Measurements from ENCODE around the gene ANP32A. TPM values are rescaled to one million over a fixed set of nuclear protein-coding genes. Genes with fewer than 3 reads are reported as not detected.

ANP32A gene
- total and polyA plus RNA-seq, 5 donors from 2014 or later: 71.4 to 104 (median 89.4) TPM

- H3K4me3 ChIP-seq (ENCODE audit: low read depth, low read length): no peak overlapping the region
- no peak overlapping the region for H3K27ac Mint-ChIP-seq
- H3K27ac ChIP-seq (ENCODE audit: insufficient read depth, low read length, poor library complexity, severe bottlenecking): no peak overlapping the region
- DNase-seq: no peak
- no peak overlapping the region for H3K4me3 Mint-ChIP-seq
- H3K27me3 ChIP-seq (ENCODE audit: control insufficient read depth, insufficient read depth, low read length): no peaks in the 10 kb centered on the region
- H3K36me3 ChIP-seq (ENCODE audit: control insufficient read depth, insufficient read depth, low read length): no peaks in the 10 kb centered on the region
- H3K4me1 ChIP-seq (ENCODE audit: control insufficient read depth, insufficient read depth, low read length, poor library complexity, severe bottlenecking): no peaks in the 10 kb centered on the region
- H3K4me1 Mint-ChIP-seq: peaks cover 0 to 5% (median 2%) of the 10 kb centered on the region in 4 donors
- H3K9me3 Mint-ChIP-seq: peaks cover 0 to 3% (median 0%) of the 10 kb centered on the region in 7 donors
- H3K36me3 Mint-ChIP-seq: no peaks in the 10 kb centered on the region
- peaks cover 0 to 2% of the 10 kb centered on the region in 2 experiments for H3K9me3 ChIP-seq (ENCODE audit: control insufficient read depth in 2 of 2, low read length in 2 of 2)
- peaks cover 25% of the 10 kb centered on the region for H3K27me3 Mint-ChIP-seq
- ATAC-seq (ENCODE audit: low read depth in 2 of 2): no peak
Measured at GRCh38 chr15:68749793-68750192, 70.9 kb downstream of the ANP32A start.

GRCh38 chr15:68749365-68749764, 71.3 kb downstream of the ANP32A start:
- peaks cover 25% of the 10 kb centered on the region for H3K27me3 Mint-ChIP-seq
- H3K27me3 ChIP-seq (ENCODE audit: control insufficient read depth, insufficient read depth, low read length): no peaks in the 10 kb centered on the region
- no peak for ATAC-seq (ENCODE audit: low read depth in 2 of 2)
- peaks cover 0 to 2% (median 0%) of the 10 kb centered on the region in 4 donors for H3K4me1 Mint-ChIP-seq
- no peak overlapping the region for H3K4me3 ChIP-seq (ENCODE audit: low read depth, low read length)
- no peaks in the 10 kb centered on the region for H3K4me1 ChIP-seq (ENCODE audit: control insufficient read depth, insufficient read depth, low read length, poor library complexity, severe bottlenecking)
- no peak overlapping the region for H3K27ac Mint-ChIP-seq
- no peaks in the 10 kb centered on the region for H3K36me3 ChIP-seq (ENCODE audit: control insufficient read depth, insufficient read depth, low read length)
- peaks cover 0 to 3% (median 0%) of the 10 kb centered on the region in 7 donors for H3K9me3 Mint-ChIP-seq
- H3K4me3 Mint-ChIP-seq: no peak overlapping the region
- no peak overlapping the region for H3K27ac ChIP-seq (ENCODE audit: insufficient read depth, low read length, poor library complexity, severe bottlenecking)
- no peak for DNase-seq
- H3K9me3 ChIP-seq (ENCODE audit: control insufficient read depth in 2 of 2, low read length in 2 of 2): peaks cover 0 to 2% of the 10 kb centered on the region in 2 experiments
- no peaks in the 10 kb centered on the region for H3K36me3 Mint-ChIP-seq

GRCh38 chr15:68743256-68743655, 77.4 kb downstream of the ANP32A start:
- DNase-seq (no peak), ATAC-seq (ENCODE audit: low read depth in 2 of 2) (no peak)
- no peak overlapping the region for H3K27ac ChIP-seq (ENCODE audit: insufficient read depth, low read length, poor library complexity, severe bottlenecking)
- no peaks in the 10 kb centered on the region for H3K27me3 ChIP-seq (ENCODE audit: control insufficient read depth, insufficient read depth, low read length)
- Mint-ChIP-seq H3K36me3 (no peaks in the 10 kb centered on the region), H3K27ac (no peak overlapping the region), H3K27me3 (peaks cover 26% of the 10 kb centered on the region), H3K9me3 (no peaks in the 10 kb centered on the region), H3K4me1 (no peaks in the 10 kb centered on the region), H3K4me3 (no peak overlapping the region)
- H3K9me3 ChIP-seq (ENCODE audit: control insufficient read depth in 2 of 2, low read length in 2 of 2): no peaks in the 10 kb centered on the region
- H3K36me3 ChIP-seq (ENCODE audit: control insufficient read depth, insufficient read depth, low read length): no peaks in the 10 kb centered on the region
- no peak overlapping the region for H3K4me3 ChIP-seq (ENCODE audit: low read depth, low read length)
- H3K4me1 ChIP-seq (ENCODE audit: control insufficient read depth, insufficient read depth, low read length, poor library complexity, severe bottlenecking): no peaks in the 10 kb centered on the region

GRCh38 chr15:68739390-68740080, 81.2 kb downstream of the ANP32A start:
- H3K4me3 Mint-ChIP-seq: no peak overlapping the region
- Histone ChIP-seq H3K4me3 (ENCODE audit: low read depth, low read length) (no peak overlapping the region), H3K9me3 (ENCODE audit: control insufficient read depth in 2 of 2, low read length in 2 of 2) (no peaks in the 10 kb centered on the region), H3K27me3 (ENCODE audit: control insufficient read depth, insufficient read depth, low read length) (no peaks in the 10 kb centered on the region), H3K36me3 (ENCODE audit: control insufficient read depth, insufficient read depth, low read length) (no peaks in the 10 kb centered on the region), H3K27ac (ENCODE audit: insufficient read depth, low read length, poor library complexity, severe bottlenecking) (no peak overlapping the region), H3K4me1 (ENCODE audit: control insufficient read depth, insufficient read depth, low read length, poor library complexity, severe bottlenecking) (no peaks in the 10 kb centered on the region)
- ATAC-seq (ENCODE audit: low read depth in 2 of 2) (no peak), DNase-seq (no peak)
- H3K36me3 Mint-ChIP-seq: no peaks in the 10 kb centered on the region
- H3K4me1 Mint-ChIP-seq: no peaks in the 10 kb centered on the region
- H3K27me3 Mint-ChIP-seq: peaks cover 23% of the 10 kb centered on the region
- no peak overlapping the region for H3K27ac Mint-ChIP-seq
- no peaks in the 10 kb centered on the region for H3K9me3 Mint-ChIP-seq

GRCh38 chr15:68735610-68736009, 85.1 kb downstream of the ANP32A start:
- no peaks in the 10 kb centered on the region for H3K36me3 Mint-ChIP-seq
- ATAC-seq (ENCODE audit: low read depth in 2 of 2): no peak

GRCh38 chr15:68734881-68735280, 85.8 kb downstream of the ANP32A start:
- Mint-ChIP-seq H3K4me1 (no peaks in the 10 kb centered on the region), H3K27ac (no peak overlapping the region), H3K4me3 (no peak overlapping the region), H3K36me3 (no peaks in the 10 kb centered on the region), H3K9me3 (no peaks in the 10 kb centered on the region), H3K27me3 (peaks cover 14% of the 10 kb centered on the region)
- Histone ChIP-seq H3K27me3 (ENCODE audit: control insufficient read depth, insufficient read depth, low read length) (peaks cover 4% of the 10 kb centered on the region), H3K36me3 (ENCODE audit: control insufficient read depth, insufficient read depth, low read length) (no peaks in the 10 kb centered on the region), H3K9me3 (ENCODE audit: control insufficient read depth in 2 of 2, low read length in 2 of 2) (no peaks in the 10 kb centered on the region), H3K27ac (ENCODE audit: insufficient read depth, low read length, poor library complexity, severe bottlenecking) (no peak overlapping the region), H3K4me3 (ENCODE audit: low read depth, low read length) (no peak overlapping the region), H3K4me1 (ENCODE audit: control insufficient read depth, insufficient read depth, low read length, poor library complexity, severe bottlenecking) (no peaks in the 10 kb centered on the region)
- no peak for DNase-seq
- ATAC-seq (ENCODE audit: low read depth in 2 of 2): no peak

More at GRCh38 chr15:68735610-68736009, 85.1 kb downstream of the ANP32A start:
- Histone ChIP-seq H3K4me3 (ENCODE audit: low read depth, low read length) (no peak overlapping the region), H3K4me1 (ENCODE audit: control insufficient read depth, insufficient read depth, low read length, poor library complexity, severe bottlenecking) (no peaks in the 10 kb centered on the region), H3K36me3 (ENCODE audit: control insufficient read depth, insufficient read depth, low read length) (no peaks in the 10 kb centered on the region), H3K27me3 (ENCODE audit: control insufficient read depth, insufficient read depth, low read length) (peaks cover 4% of the 10 kb centered on the region), H3K9me3 (ENCODE audit: control insufficient read depth in 2 of 2, low read length in 2 of 2) (no peaks in the 10 kb centered on the region), H3K27ac (ENCODE audit: insufficient read depth, low read length, poor library complexity, severe bottlenecking) (no peak overlapping the region)
- DNase-seq: no peak
- peaks cover 9% of the 10 kb centered on the region for H3K27me3 Mint-ChIP-seq
- H3K4me3 Mint-ChIP-seq: no peak overlapping the region
- no peak overlapping the region for H3K27ac Mint-ChIP-seq
- H3K4me1 Mint-ChIP-seq: no peaks in the 10 kb centered on the region
- H3K9me3 Mint-ChIP-seq: no peaks in the 10 kb centered on the region

GRCh38 chr15:68734352-68734751, 86.3 kb downstream of the ANP32A start:
- Mint-ChIP-seq H3K4me1 (no peaks in the 10 kb centered on the region), H3K4me3 (no peak overlapping the region)

GRCh38 chr15:68733666-68734065, 87.0 kb downstream of the ANP32A start:
- Mint-ChIP-seq H3K36me3 (no peaks in the 10 kb centered on the region), H3K4me3 (no peak overlapping the region), H3K4me1 (no peaks in the 10 kb centered on the region), H3K27me3 (peaks cover 9% of the 10 kb centered on the region), H3K9me3 (no peaks in the 10 kb centered on the region), H3K27ac (peak overlapping the region in 1 of 3 donors; percentile 3)
- H3K4me1 ChIP-seq (ENCODE audit: control insufficient read depth, insufficient read depth, low read length, poor library complexity, severe bottlenecking): no peaks in the 10 kb centered on the region
- H3K36me3 ChIP-seq (ENCODE audit: control insufficient read depth, insufficient read depth, low read length): no peaks in the 10 kb centered on the region
- H3K4me3 ChIP-seq (ENCODE audit: low read depth, low read length): no peak overlapping the region
- no peak overlapping the region for H3K27ac ChIP-seq (ENCODE audit: insufficient read depth, low read length, poor library complexity, severe bottlenecking)
- H3K27me3 ChIP-seq (ENCODE audit: control insufficient read depth, insufficient read depth, low read length): peaks cover 4% of the 10 kb centered on the region
- no peaks in the 10 kb centered on the region for H3K9me3 ChIP-seq (ENCODE audit: control insufficient read depth in 2 of 2, low read length in 2 of 2)
- no peak for DNase-seq
- no peak for ATAC-seq (ENCODE audit: low read depth in 2 of 2)

More at GRCh38 chr15:68734352-68734751, 86.3 kb downstream of the ANP32A start:
- ATAC-seq (ENCODE audit: low read depth in 2 of 2): no peak
- Histone ChIP-seq H3K4me3 (ENCODE audit: low read depth, low read length) (no peak overlapping the region), H3K36me3 (ENCODE audit: control insufficient read depth, insufficient read depth, low read length) (no peaks in the 10 kb centered on the region), H3K27me3 (ENCODE audit: control insufficient read depth, insufficient read depth, low read length) (peaks cover 4% of the 10 kb centered on the region), H3K27ac (ENCODE audit: insufficient read depth, low read length, poor library complexity, severe bottlenecking) (no peak overlapping the region), H3K9me3 (ENCODE audit: control insufficient read depth in 2 of 2, low read length in 2 of 2) (no peaks in the 10 kb centered on the region), H3K4me1 (ENCODE audit: control insufficient read depth, insufficient read depth, low read length, poor library complexity, severe bottlenecking) (no peaks in the 10 kb centered on the region)
- Mint-ChIP-seq H3K36me3 (no peaks in the 10 kb centered on the region), H3K27me3 (peaks cover 14% of the 10 kb centered on the region), H3K9me3 (no peaks in the 10 kb centered on the region), H3K27ac (no peak overlapping the region)
- DNase-seq: no peak
